HFFc6 (cell line): Measurements from ENCODE around the gene C6orf120. TPM values are rescaled to one million over a fixed set of nuclear protein-coding genes. Genes with fewer than 3 reads are reported as not detected.

Experiments
- DNase-seq: peaks from one replicate; pipeline ENCODE4 v3.0.0-alpha.2; 2018
- H3K27ac Mint-ChIP-seq: 2 replicates; pipeline ENCODE4 v1.8.0; 2020; ENCODE audit warnings: mild to moderate bottlenecking, mixed read lengths
- H3K27me3 Mint-ChIP-seq: 2 replicates; pipeline ENCODE4 v1.8.0; 2021; ENCODE audit warnings: mild to moderate bottlenecking, moderate library complexity, mixed read lengths; ENCODE audit not compliant: insufficient read depth
- H3K36me3 Mint-ChIP-seq: 2 replicates; pipeline ENCODE4 v1.8.0; 2021; ENCODE audit warnings: low read depth, mixed read lengths
- H3K4me1 Mint-ChIP-seq: 2 replicates; pipeline ENCODE4 v1.8.0; 2020; ENCODE audit warnings: low read depth, mixed read lengths
- H3K4me3 Mint-ChIP-seq: 2 replicates; pipeline ENCODE4 v1.8.0; 2020; ENCODE audit warnings: mild to moderate bottlenecking, moderate library complexity, mixed read lengths
- H3K9me3 Mint-ChIP-seq: 2 replicates; pipeline ENCODE4 v1.8.0; 2020; ENCODE audit warnings: mild to moderate bottlenecking, mixed read lengths
- CTCF ChIP-seq: fragments of 200-600 bp; sonication (generic); IDR thresholded peaks from 2 replicates; pipeline ENCODE4 v1.5.0; 2021; ENCODE audit warnings: antibody characterized with exemption, mild to moderate bottlenecking
- total RNA-seq, 6 experiments: library from RNA; stranded (reverse); fragmentation: NEBNext Ultra II Directional; extraction: Animal tissue kit (Norgen Biotek cat#: 25700); gene quantifications; 2 replicates in 1 of 6; 3 replicates in 5 of 6; pipeline ENCODE4 v1.2.3, GENCODE V29; 2021

Gene C6orf120
- total RNA-seq, 6 experiments from 2014 or later = 44.9 to 53.5 (median 48.7) TPM

- Mint-ChIP-seq H3K9me3 (no peaks in the 10 kb centered on the region), H3K4me1 (peaks cover 9% of the 10 kb centered on the region), H3K27ac (no peak overlapping the region), H3K36me3 (peaks cover 22% of the 10 kb centered on the region), H3K27me3 (no peaks in the 10 kb centered on the region; the same call in 1 of the 2 replicates), H3K4me3 (no peak overlapping the region)
- no peak for TF ChIP-seq CTCF
- no peak for DNase-seq
Observed at GRCh38 chr6:169668203-169668847, 33.6 kb upstream of the C6orf120 start.

- Mint-ChIP-seq H3K36me3 (peaks cover 22% of the 10 kb centered on the region), H3K27me3 (no peaks in the 10 kb centered on the region; the same call in 1 of the 2 replicates), H3K4me1 (peaks cover 9% of the 10 kb centered on the region), H3K4me3 (no peak overlapping the region), H3K27ac (no peak overlapping the region), H3K9me3 (no peaks in the 10 kb centered on the region)
- TF ChIP-seq CTCF = no peak
- DNase-seq = no peak
Observed at GRCh38 chr6:169669147-169669546, 32.8 kb upstream of the C6orf120 start.

- DNase-seq = no peak
- Mint-ChIP-seq H3K4me1 (peaks cover 9% of the 10 kb centered on the region), H3K4me3 (no peak overlapping the region), H3K36me3 (peaks cover 26% of the 10 kb centered on the region), H3K9me3 (no peaks in the 10 kb centered on the region), H3K27ac (no peak overlapping the region), H3K27me3 (peaks cover 2% of the 10 kb centered on the region)
- no peak for TF ChIP-seq CTCF
Observed at GRCh38 chr6:169669889-169670288, 32.0 kb upstream of the C6orf120 start.

GRCh38 chr6:169671563-169671962 is 30.4 kb upstream of the C6orf120 start:
- Mint-ChIP-seq H3K4me3 (no peak overlapping the region), H3K36me3 (peaks cover 24% of the 10 kb centered on the region), H3K27ac (no peak overlapping the region), H3K9me3 (no peaks in the 10 kb centered on the region), H3K4me1 (peaks cover 9% of the 10 kb centered on the region), H3K27me3 (peaks cover 2% of the 10 kb centered on the region)
- DNase-seq = no peak
- no peak for TF ChIP-seq CTCF

GRCh38 chr6:169675011-169675410 is 26.9 kb upstream of the C6orf120 start:
- no peak for DNase-seq
- Mint-ChIP-seq H3K36me3 (peaks cover 17% of the 10 kb centered on the region), H3K4me1 (peaks cover 12% of the 10 kb centered on the region), H3K27me3 (peaks cover 2% of the 10 kb centered on the region; the same call in 1 of the 2 replicates), H3K9me3 (no peaks in the 10 kb centered on the region), H3K27ac (no peak overlapping the region), H3K4me3 (no peak overlapping the region)
- TF ChIP-seq CTCF = no peak
